Camera-type eye (tissue), 1 donor: ENCODE data around the gene CST5. TPM values are rescaled to one million over a fixed set of nuclear protein-coding genes. Genes with fewer than 3 reads are reported as not detected.

Experiments
- total RNA-seq: library from RNA; depleted of rRNA; stranded (reverse); fragments of >200 nt; gene quantifications from one replicate; pipeline ENCODE4 v1.2.3, GENCODE V29; 2014

Gene CST5, protein sequence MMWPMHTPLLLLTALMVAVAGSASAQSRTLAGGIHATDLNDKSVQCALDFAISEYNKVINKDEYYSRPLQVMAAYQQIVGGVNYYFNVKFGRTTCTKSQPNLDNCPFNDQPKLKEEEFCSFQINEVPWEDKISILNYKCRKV
- total RNA-seq: not detected

GRCh38 chr20:23879328-23879798, at the start of gene CST5:
CST5 (minus strand) TSS chr20:23879748; CDS start chr20:23879676, 72 bp downstream.

GRCh38 chr20:23826541-23827021, 53.0 kb downstream of the CST5 start, which contains the start of gene CST2:
CST2 (minus strand) TSS chr20:23826729; CDS start chr20:23826660, 69 bp downstream.

Other genes starting within 250 kb of the CST5 start
- 328 TPM for gene CST3, start 241.8 kb downstream of the CST5 start, total RNA-seq
- gene CST4, start 190.7 kb downstream of the CST5 start, total RNA-seq: not detected
- not detected for gene CST1, start 128.8 kb downstream of the CST5 start, total RNA-seq
- not detected for gene CST2, start 53.0 kb downstream of the CST5 start, total RNA-seq
- not detected for gene GGTLC1, start 109.0 kb upstream of the CST5 start, total RNA-seq